HAP-1 (cell line): ENCODE results near the gene SLC35E1.

Source experiments
- DNase-seq, 2 experiments: peaks; one replicate each; pipeline ENCODE4 v3.0.0-alpha.2; 2016 to 2020; ENCODE audit warnings: low spot score in 2 of 2
- H3K27me3 ChIP-seq: fragments of 250-450 bp; sonication (Bioruptor Pico); 2 replicates; pipeline ENCODE4 v1.5.1; 2020; ENCODE audit warnings: low read depth, mild to moderate bottlenecking, moderate library complexity
- H3K36me3 ChIP-seq: fragments of 250-450 bp; sonication (Bioruptor Pico); replicated peaks from 2 replicates; pipeline ENCODE4 v1.5.1; 2020; ENCODE audit warnings: mild to moderate bottlenecking
- H3K4me1 ChIP-seq: fragments of 250-450 bp; sonication (Bioruptor Pico); 2 replicates; pipeline ENCODE4 v1.5.1; 2020; ENCODE audit warnings: mild to moderate bottlenecking
- H3K4me3 ChIP-seq: fragments of 250-450 bp; sonication (Bioruptor Pico); 2 replicates; pipeline ENCODE4 v1.5.1; 2020; ENCODE audit warnings: mild to moderate bottlenecking, moderate library complexity
- H3K9me3 ChIP-seq: fragments of 250-450 bp; sonication (Bioruptor Pico); 2 replicates; pipeline ENCODE4 v1.5.1; 2020; ENCODE audit warnings: mild to moderate bottlenecking, moderate library complexity
- in situ Hi-C: fragments of 300-500 bp; cut with MboI; formaldehyde crosslinking; loops from 3 replicates; pipeline ENCODE4 v1.14.3; 2020; ENCODE audit warnings: low sequenced_read_pairs, inconsistent platforms, mixed read lengths

SLC35E1 gene

GRCh38 chr19:16607819-16608218, 35.6 kb upstream of the SLC35E1 start:
- in situ Hi-C loops: no loop called here
- no peak for DNase-seq
- H3K27me3 ChIP-seq: no peaks in the 10 kb centered on the region
- no peaks in the 10 kb centered on the region; the same call in 1 of the 2 replicates for H3K36me3 ChIP-seq
- peaks cover 18% of the 10 kb centered on the region for H3K4me1 ChIP-seq
- no peak overlapping the region for H3K4me3 ChIP-seq
- no peaks in the 10 kb centered on the region for H3K9me3 ChIP-seq

- DNase-seq: no peak
- no peaks in the 10 kb centered on the region for H3K27me3 ChIP-seq
- H3K9me3 ChIP-seq: no peaks in the 10 kb centered on the region
- in situ Hi-C loops: no loop called here
- no peaks in the 10 kb centered on the region; the same call in 1 of the 2 replicates for H3K36me3 ChIP-seq
- peaks cover 17% of the 10 kb centered on the region for H3K4me1 ChIP-seq
- H3K4me3 ChIP-seq: no peak overlapping the region
Observed at GRCh38 chr19:16605553-16605994, 33.4 kb upstream of the SLC35E1 start.

GRCh38 chr19:16605115-16605514, 32.9 kb upstream of the SLC35E1 start:
- Histone ChIP-seq H3K9me3 (no peaks in the 10 kb centered on the region), H3K27me3 (no peaks in the 10 kb centered on the region), H3K4me3 (no peak overlapping the region), H3K36me3 (no peaks in the 10 kb centered on the region; the same call in 1 of the 2 replicates), H3K4me1 (peaks cover 12% of the 10 kb centered on the region)
- in situ Hi-C loops: no loop called here
- DNase-seq: no peak

GRCh38 chr19:16604615-16605014, 32.4 kb upstream of the SLC35E1 start:
- no peak for DNase-seq
- Histone ChIP-seq H3K4me1 (peaks cover 10% of the 10 kb centered on the region), H3K36me3 (no peaks in the 10 kb centered on the region; the same call in 1 of the 2 replicates), H3K27me3 (no peaks in the 10 kb centered on the region), H3K9me3 (no peaks in the 10 kb centered on the region), H3K4me3 (no peak overlapping the region)
- in situ Hi-C loops: no loop called here

GRCh38 chr19:16603090-16603489, 30.9 kb upstream of the SLC35E1 start:
- no peaks in the 10 kb centered on the region for H3K9me3 ChIP-seq
- H3K36me3 ChIP-seq: no peaks in the 10 kb centered on the region; the same call in 1 of the 2 replicates
- H3K4me1 ChIP-seq: no peaks in the 10 kb centered on the region; the same call in 1 of the 2 replicates
- H3K27me3 ChIP-seq: no peaks in the 10 kb centered on the region
- DNase-seq: no peak
- no peak overlapping the region for H3K4me3 ChIP-seq
- in situ Hi-C loops: no loop called here

- no peaks in the 10 kb centered on the region; the same call in 1 of the 2 replicates for H3K36me3 ChIP-seq
- in situ Hi-C loops: no loop called here
- no peaks in the 10 kb centered on the region; the same call in 1 of the 2 replicates for H3K4me1 ChIP-seq
- no peak overlapping the region for H3K4me3 ChIP-seq
- no peak for DNase-seq
- H3K9me3 ChIP-seq: no peaks in the 10 kb centered on the region
- no peaks in the 10 kb centered on the region for H3K27me3 ChIP-seq
Observed at GRCh38 chr19:16601378-16602052, 29.3 kb upstream of the SLC35E1 start.

- DNase-seq: no peak
- Histone ChIP-seq H3K36me3 (no peaks in the 10 kb centered on the region; the same call in 1 of the 2 replicates), H3K9me3 (no peaks in the 10 kb centered on the region), H3K4me3 (no peak overlapping the region), H3K27me3 (no peaks in the 10 kb centered on the region), H3K4me1 (no peaks in the 10 kb centered on the region; the same call in 1 of the 2 replicates)
- in situ Hi-C loops: no loop called here
Observed at GRCh38 chr19:16600824-16601223, 28.6 kb upstream of the SLC35E1 start.

GRCh38 chr19:16599655-16600346, 27.6 kb upstream of the SLC35E1 start:
- DNase-seq: no peak
- in situ Hi-C loops: no loop called here
- H3K27me3 ChIP-seq: no peaks in the 10 kb centered on the region
- no peak overlapping the region for H3K4me3 ChIP-seq
- H3K9me3 ChIP-seq: no peaks in the 10 kb centered on the region
- no peaks in the 10 kb centered on the region for H3K4me1 ChIP-seq
- no peaks in the 10 kb centered on the region for H3K36me3 ChIP-seq

GRCh38 chr19:16598848-16599247, 26.6 kb upstream of the SLC35E1 start:
- in situ Hi-C loops: no loop called here
- Histone ChIP-seq H3K27me3 (no peaks in the 10 kb centered on the region), H3K4me3 (no peak overlapping the region), H3K36me3 (no peaks in the 10 kb centered on the region), H3K9me3 (no peaks in the 10 kb centered on the region), H3K4me1 (no peaks in the 10 kb centered on the region)
- no peak for DNase-seq

- H3K36me3 ChIP-seq: no peaks in the 10 kb centered on the region
- no peaks in the 10 kb centered on the region for H3K4me1 ChIP-seq
- in situ Hi-C loops: no loop called here
- no peaks in the 10 kb centered on the region for H3K27me3 ChIP-seq
- H3K9me3 ChIP-seq: no peaks in the 10 kb centered on the region
- DNase-seq: no peak
- H3K4me3 ChIP-seq: no peak overlapping the region
Observed at GRCh38 chr19:16596399-16596798, 24.2 kb upstream of the SLC35E1 start.

GRCh38 chr19:16595097-16595496, 22.9 kb upstream of the SLC35E1 start:
- Histone ChIP-seq H3K4me3 (no peak overlapping the region), H3K9me3 (no peaks in the 10 kb centered on the region), H3K4me1 (no peaks in the 10 kb centered on the region), H3K36me3 (no peaks in the 10 kb centered on the region), H3K27me3 (no peaks in the 10 kb centered on the region)
- in situ Hi-C loops: no loop called here
- no peak for DNase-seq

- Histone ChIP-seq H3K4me3 (no peak overlapping the region), H3K36me3 (no peaks in the 10 kb centered on the region), H3K9me3 (no peaks in the 10 kb centered on the region), H3K27me3 (no peaks in the 10 kb centered on the region), H3K4me1 (no peaks in the 10 kb centered on the region)
- DNase-seq: no peak
- in situ Hi-C loops: no loop called here
Observed at GRCh38 chr19:16594681-16595091, 22.5 kb upstream of the SLC35E1 start.

- DNase-seq: no peak
- in situ Hi-C loops: no loop called here
- Histone ChIP-seq H3K36me3 (no peaks in the 10 kb centered on the region), H3K27me3 (no peaks in the 10 kb centered on the region), H3K4me3 (no peak overlapping the region), H3K9me3 (no peaks in the 10 kb centered on the region), H3K4me1 (no peaks in the 10 kb centered on the region)
Observed at GRCh38 chr19:16594131-16594586, 21.9 kb upstream of the SLC35E1 start.

GRCh38 chr19:16593181-16593580, 21.0 kb upstream of the SLC35E1 start:
- H3K9me3 ChIP-seq: no peaks in the 10 kb centered on the region
- H3K4me3 ChIP-seq: no peak overlapping the region
- no peaks in the 10 kb centered on the region for H3K36me3 ChIP-seq
- H3K27me3 ChIP-seq: no peaks in the 10 kb centered on the region
- in situ Hi-C loops: no loop called here
- DNase-seq: no peak
- no peaks in the 10 kb centered on the region for H3K4me1 ChIP-seq
